ENCODE data around the gene ZDHHC6. TPM values are rescaled to one million over a fixed set of nuclear protein-coding genes. Genes with fewer than 3 reads are reported as not detected.

Gene ZDHHC6
- total RNA-seq, 4 donors from 2014 or later, result 15.1 to 31.1 (median 24.7) TPM

GRCh38 chr10:112385201-112385600 is 61.5 kb downstream of the ZDHHC6 start:
- Histone ChIP-seq H3K9me3 (no peaks in the 10 kb centered on the region), H3K4me1 (peaks cover 0 to 11% (median 0%) of the 10 kb centered on the region in 3 donors), H3K4me3 (no peak overlapping the region), H3K36me3 (no peaks in the 10 kb centered on the region), H3K27me3 (no peaks in the 10 kb centered on the region), H3K27ac (no peak overlapping the region)
- TF ChIP-seq CTCF (IDR thresholded peaks at IDR 0.05) (no peak), POLR2A (IDR thresholded peaks at IDR 0.05) (no peak)
- 84% methylated on average over 4 of the region's 4 CpGs for WGBS, 2 donors
- intact Hi-C loops (cut with DNase I), result no loop called here
- DNase-seq, result no peak

GRCh38 chr10:112384141-112384540 is 62.6 kb downstream of the ZDHHC6 start:
- intact Hi-C loops (cut with DNase I), result no loop called here
- TF ChIP-seq CTCF (IDR thresholded peaks at IDR 0.05) (no peak), POLR2A (IDR thresholded peaks at IDR 0.05) (no peak)
- Histone ChIP-seq H3K36me3 (no peaks in the 10 kb centered on the region), H3K4me1 (peaks cover 0 to 3% (median 0%) of the 10 kb centered on the region in 3 donors), H3K27me3 (no peaks in the 10 kb centered on the region), H3K4me3 (no peak overlapping the region), H3K9me3 (no peaks in the 10 kb centered on the region), H3K27ac (no peak overlapping the region)
- WGBS, 2 donors, result 71 to 77% methylated on average over 2 of the region's 2 CpGs
- DNase-seq, result no peak

DNA sequence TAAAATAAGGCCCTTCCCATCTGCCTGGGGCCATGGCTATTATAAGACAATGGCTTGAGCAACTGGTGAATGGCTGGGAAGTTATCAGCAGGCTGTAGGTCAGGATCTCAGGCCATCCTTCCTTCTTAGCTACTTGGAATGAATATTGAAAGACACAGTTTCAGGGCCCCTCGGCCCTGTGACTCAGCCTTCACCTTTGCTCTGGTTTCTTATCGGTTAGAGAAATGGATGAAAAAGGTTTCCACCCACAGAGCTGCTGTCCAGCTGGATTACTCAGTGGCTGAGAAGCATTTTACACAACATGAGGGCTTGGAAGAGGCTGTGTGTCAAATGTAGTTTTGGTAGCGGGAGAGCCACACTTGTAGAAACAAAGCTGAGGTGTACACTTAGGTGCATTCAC is 63.4 kb downstream of the ZDHHC6 start:
- TF ChIP-seq POLR2A (IDR thresholded peaks at IDR 0.05) (no peak), CTCF (IDR thresholded peaks at IDR 0.05) (no peak)
- Histone ChIP-seq H3K4me3 (no peak overlapping the region), H3K4me1 (no peaks in the 10 kb centered on the region), H3K27me3 (no peaks in the 10 kb centered on the region), H3K9me3 (no peaks in the 10 kb centered on the region), H3K27ac (no peak overlapping the region), H3K36me3 (no peaks in the 10 kb centered on the region)
- intact Hi-C loops (cut with DNase I), result no loop called here
- 51 to 58% methylated on average over 3 of the region's 3 CpGs for WGBS, 2 donors
- DNase-seq, result no peak

GRCh38 chr10:112382515-112383235 is 64.0 kb downstream of the ZDHHC6 start:
- WGBS, 2 donors, result 68 to 79% methylated on average over 5 to 6 of the region's 9 CpGs
- TF ChIP-seq POLR2A (IDR thresholded peaks at IDR 0.05) (no peak), CTCF (IDR thresholded peaks at IDR 0.05) (no peak)
- Histone ChIP-seq H3K27ac (no peak overlapping the region), H3K27me3 (no peaks in the 10 kb centered on the region), H3K9me3 (no peaks in the 10 kb centered on the region), H3K4me1 (no peaks in the 10 kb centered on the region), H3K36me3 (no peaks in the 10 kb centered on the region), H3K4me3 (no peak overlapping the region)
- intact Hi-C loops (cut with DNase I), result no loop called here
- no peak for DNase-seq

Other genes starting within 250 kb of the ZDHHC6 start
- gene TECTB, start 163.5 kb downstream of the ZDHHC6 start, total RNA-seq, result not detected
- 10 to 100 TPM in 2 of 4 donors, 1 to 10 TPM in 2; 5.2 to 15.9 (median 8.2) TPM for gene ACSL5, start 72.8 kb downstream of the ZDHHC6 start, total RNA-seq
- gene VTI1A, start 301 bp upstream of the ZDHHC6 start, total RNA-seq, result 10 to 100 TPM; 27.0 to 61.3 (median 49.8) TPM